ENCODE measurements around the gene PFDN1.

Gene PFDN1

GRCh38 chr5:140235791-140236551 is 66.9 kb downstream of the PFDN1 start:
- DNase-seq = no peak

- DNase-seq = no peak
Observed at GRCh38 chr5:140234377-140234989, 68.4 kb downstream of the PFDN1 start.

- DNase-seq = no peak
Observed at GRCh38 chr5:140232731-140233130, 70.2 kb downstream of the PFDN1 start.

- DNase-seq = no peak
Observed at GRCh38 chr5:140230373-140230772, 72.5 kb downstream of the PFDN1 start.

- no peak for DNase-seq
Observed at GRCh38 chr5:140228364-140228837, 74.5 kb downstream of the PFDN1 start.

- no peak for DNase-seq
Observed at GRCh38 chr5:140227046-140227445, 75.9 kb downstream of the PFDN1 start.

- DNase-seq = no peak
Observed at GRCh38 chr5:140225396-140225795, 77.5 kb downstream of the PFDN1 start.

GRCh38 chr5:140224658-140225057 is 78.2 kb downstream of the PFDN1 start:
- DNase-seq = no peak

GRCh38 chr5:140223567-140223966 is 79.3 kb downstream of the PFDN1 start:
- no peak for DNase-seq

GRCh38 chr5:140222416-140222815 is 80.5 kb downstream of the PFDN1 start:
- DNase-seq = no peak

GRCh38 chr5:140221697-140222223 is 81.1 kb downstream of the PFDN1 start:
- no peak for DNase-seq

- DNase-seq = no peak
Observed at GRCh38 chr5:140220698-140221064, 82.2 kb downstream of the PFDN1 start.

- DNase-seq = no peak
Observed at GRCh38 chr5:140220032-140220697, 82.7 kb downstream of the PFDN1 start.

GRCh38 chr5:140219068-140219991 is 83.6 kb downstream of the PFDN1 start:
- DNase-seq = no peak

- no peak for DNase-seq
Observed at GRCh38 chr5:140217299-140218026, 85.4 kb downstream of the PFDN1 start.

GRCh38 chr5:140216478-140217074 is 86.3 kb downstream of the PFDN1 start:
- DNase-seq = no peak

GRCh38 chr5:140215276-140215675 is 87.6 kb downstream of the PFDN1 start:
- DNase-seq = no peak

GRCh38 chr5:140214831-140215230 is 88.1 kb downstream of the PFDN1 start:
- DNase-seq = no peak

- DNase-seq = no peak
Observed at GRCh38 chr5:140213370-140213983, 89.4 kb downstream of the PFDN1 start.

- no peak for DNase-seq
Observed at GRCh38 chr5:140208065-140208464, 94.8 kb downstream of the PFDN1 start.

All from NCI-H1436 treated with DMSO at 0.1 percent for 48 hours (cell line).